ENCODE data around the gene TMPRSS2. TPM values are rescaled to one million over a fixed set of nuclear protein-coding genes. Genes with fewer than 3 reads are reported as not detected.

Gene TMPRSS2
- total and polyA plus RNA-seq, 2 donors (not counting 1 experiment from before 2014, with no cell fraction given): not detected

GRCh38 chr21:41433566-41433965, 74.4 kb downstream of the TMPRSS2 start:
- H3K27me3 Mint-ChIP-seq: no peaks in the 10 kb centered on the region
- no peak overlapping the region for H3K4me3 Mint-ChIP-seq
- H3K9me3 Mint-ChIP-seq (ENCODE audit: insufficient read depth): peaks cover 4% of the 10 kb centered on the region
- POLR2A ChIA-PET: no interaction called here
- peaks cover 31 to 38% of the 10 kb centered on the region in 2 donors for H3K4me1 ChIP-seq (ENCODE audit: control insufficient read depth in 2 of 2, insufficient read depth in 2 of 2, low read length in 2 of 2)
- CTCF ChIA-PET: interaction anchor here (1.0 kb wide), 1 partner anchor 150 kb away, joined by 4 read pairs; no protein-coding TSS in a partner anchor
- H3K79me2 ChIP-seq (ENCODE audit: control insufficient read depth, insufficient read depth, low read length): no peaks in the 10 kb centered on the region
- peaks cover 3 to 9% (median 4%) of the 10 kb centered on the region in 3 donors for H3K9me3 ChIP-seq (ENCODE audit: control extremely low read depth in 1 of 3, control insufficient read depth in 2 of 3, insufficient read depth in 1 of 3, low read length in 2 of 3)
- ATAC-seq (ENCODE audit: low read depth): no peak
- H3K36me3 ChIP-seq (replicated peaks in 1 of 2; ENCODE audit: control extremely low read depth in 1 of 2, control insufficient read depth in 1 of 2, extremely low read depth in 1 of 2, insufficient read depth in 2 of 2, low read length in 1 of 2): peaks cover 3 to 84% of the 10 kb centered on the region in 2 experiments
- H3K27ac Mint-ChIP-seq: peak overlapping the region; percentile 62
- H3K27ac ChIP-seq (ENCODE audit: low read length in 2 of 2): no peak overlapping the region
- TF ChIP-seq CTCF (IDR thresholded peaks at IDR 0.05): no peak
- TF ChIP-seq EZH2 (IDR thresholded peaks at IDR 0.05; ENCODE audit: borderline replicate concordance, insufficient read depth, low read depth, low read length, poor library complexity, severe bottlenecking): no peak
- peaks cover 40% of the 10 kb centered on the region for H3K4me1 Mint-ChIP-seq
- no peak for DNase-seq
- H3K4me3 ChIP-seq (ENCODE audit: control extremely low read depth in 1 of 5, extremely low read depth in 1 of 5, insufficient read depth in 1 of 5, low read depth in 2 of 5, low read length in 4 of 5): no peak overlapping the region
- no peak overlapping the region for H3K4me2 ChIP-seq (replicated peaks; ENCODE audit: low read depth, low read length, poor library complexity, severe bottlenecking)
- WGBS (ENCODE audit: insufficient coverage): no CpG with 5 or more reads among the region's 2 CpGs
- H2AFZ ChIP-seq (ENCODE audit: insufficient read depth, low read depth, low read length, poor library complexity, severe bottlenecking): no peak overlapping the region
- H3K9ac ChIP-seq (ENCODE audit: low read length): no peak overlapping the region
- intact Hi-C loops (cut with micrococcal nuclease): no loop called here
- H4K20me1 ChIP-seq (ENCODE audit: control insufficient read depth, insufficient read depth, low read length, poor library complexity, severe bottlenecking): peaks cover 5% of the 10 kb centered on the region
- H3K27me3 ChIP-seq (replicated peaks in 1 of 4; ENCODE audit: control extremely low read depth in 1 of 4, control insufficient read depth in 3 of 4, insufficient read depth in 4 of 4, low read length in 3 of 4): no peaks in the 10 kb centered on the region

GRCh38 chr21:41432562-41433460, 75.1 kb downstream of the TMPRSS2 start:
- H3K27ac Mint-ChIP-seq: peak overlapping the region; percentile 62

More at GRCh38 chr21:41432562-41433460, 75.1 kb downstream of the TMPRSS2 start:
- DNase-seq (no peak), ATAC-seq (ENCODE audit: low read depth) (no peak)
- H3K4me3 ChIP-seq (ENCODE audit: control extremely low read depth in 1 of 5, extremely low read depth in 1 of 5, insufficient read depth in 1 of 5, low read depth in 2 of 5, low read length in 4 of 5): no peak overlapping the region
- peaks cover 3 to 83% of the 10 kb centered on the region in 2 experiments for H3K36me3 ChIP-seq (replicated peaks in 1 of 2; ENCODE audit: control extremely low read depth in 1 of 2, control insufficient read depth in 1 of 2, extremely low read depth in 1 of 2, insufficient read depth in 2 of 2, low read length in 1 of 2)
- H3K9me3 Mint-ChIP-seq (ENCODE audit: insufficient read depth): peaks cover 4% of the 10 kb centered on the region
- peaks cover 5% of the 10 kb centered on the region for H4K20me1 ChIP-seq (ENCODE audit: control insufficient read depth, insufficient read depth, low read length, poor library complexity, severe bottlenecking)
- H3K4me3 Mint-ChIP-seq: no peak overlapping the region
- ChIA-PET POLR2A (no interaction called here), CTCF (interaction anchor here (1.2 to 1.9 kb wide), 3 partner anchors 10 to 150 kb away, joined by 3 to 12 read pairs (median 5); no protein-coding TSS in a partner anchor)
- H3K4me1 Mint-ChIP-seq: peaks cover 47% of the 10 kb centered on the region
- no peaks in the 10 kb centered on the region for H3K27me3 Mint-ChIP-seq
- no peaks in the 10 kb centered on the region for H3K27me3 ChIP-seq (replicated peaks in 1 of 4; ENCODE audit: control extremely low read depth in 1 of 4, control insufficient read depth in 3 of 4, insufficient read depth in 4 of 4, low read length in 3 of 4)
- H2AFZ ChIP-seq (ENCODE audit: insufficient read depth, low read depth, low read length, poor library complexity, severe bottlenecking): no peak overlapping the region
- no peak for TF ChIP-seq CTCF (IDR thresholded peaks at IDR 0.05)
- TF ChIP-seq EZH2 (IDR thresholded peaks at IDR 0.05; ENCODE audit: borderline replicate concordance, insufficient read depth, low read depth, low read length, poor library complexity, severe bottlenecking): no peak
- H3K9ac ChIP-seq (ENCODE audit: low read length): no peak overlapping the region
- WGBS (ENCODE audit: insufficient coverage): 84% methylated on average over 5 of the region's 10 CpGs
- H3K27ac ChIP-seq (ENCODE audit: low read length in 2 of 2): no peak overlapping the region
- intact Hi-C loops (cut with micrococcal nuclease): no loop called here
- H3K9me3 ChIP-seq (ENCODE audit: control extremely low read depth in 1 of 3, control insufficient read depth in 2 of 3, insufficient read depth in 1 of 3, low read length in 2 of 3): peaks cover 3 to 9% (median 4%) of the 10 kb centered on the region in 3 donors
- no peaks in the 10 kb centered on the region for H3K79me2 ChIP-seq (ENCODE audit: control insufficient read depth, insufficient read depth, low read length)
- H3K4me1 ChIP-seq (ENCODE audit: control insufficient read depth in 2 of 2, insufficient read depth in 2 of 2, low read length in 2 of 2): peaks cover 34 to 40% of the 10 kb centered on the region in 2 donors
- peak overlapping the region; percentile 52 for H3K4me2 ChIP-seq (replicated peaks; ENCODE audit: low read depth, low read length, poor library complexity, severe bottlenecking)

Measured in B cell (primary cell).